H1 (cell line): Measurements from ENCODE around the gene NUP98. TPM values are rescaled to one million over a fixed set of nuclear protein-coding genes. Genes with fewer than 3 reads are reported as not detected.

ENCODE experiments used
- CTCF ChIA-PET: fragments of 300-600 bp; sonication (Branson Sonifier 250); formaldehyde crosslinking; loops from one replicate; lab custom pipeline; 2021; ENCODE audit not compliant: partially characterized antibody; lab: Charles Lee
- POLR2A ChIA-PET: fragments of 300-600 bp; sonication (Branson Sonifier 250); formaldehyde crosslinking; loops from one replicate; lab custom pipeline; 2021; ENCODE audit warnings: inconsistent platforms; ENCODE audit not compliant: partially characterized antibody; lab: Charles Lee
- DNase-seq, 2 experiments: peaks; one replicate each; pipeline versions ENCODE4 v3.0.0 to v3.0.0-alpha.2; 2010 to 2022; ENCODE audit warnings: low spot score in 2 of 2, low read depth in 1 of 2, mixed read lengths in 1 of 2
- FAIRE-seq: peaks from 2 replicates; lab custom pipeline; 2011; peaks lifted over from hg19 to GRCh38; lab: Jason Lieb, UNC
- H2AFZ ChIP-seq: 2 replicates; pipeline ENCODE4 v1.8.1; 2012; ENCODE audit warnings: low read length, inconsistent platforms
- H2AK5ac ChIP-seq: 2 replicates; pipeline ENCODE4 v1.6.1; 2013; ENCODE audit warnings: low read depth, low read length
- H2BK120ac ChIP-seq: replicated peaks from 2 replicates; pipeline ENCODE3; 2013; ENCODE audit warnings: low read depth, low read length, inconsistent platforms
- H2BK12ac ChIP-seq: 2 replicates; pipeline ENCODE4 v1.6.1; 2013; ENCODE audit warnings: low read depth, low read length
- H2BK15ac ChIP-seq: 2 replicates; pipeline ENCODE4 v1.6.1; 2013; ENCODE audit warnings: low read length
- H2BK20ac ChIP-seq: 2 replicates; pipeline ENCODE4 v1.6.1; 2013; ENCODE audit warnings: low read length
- H2BK5ac ChIP-seq: 2 replicates; pipeline ENCODE4 v1.6.1; 2013; ENCODE audit warnings: low read depth, low read length
- H3K14ac ChIP-seq: 2 replicates; pipeline ENCODE4 v1.6.1; 2013; ENCODE audit warnings: inconsistent platforms; ENCODE audit not compliant: insufficient read length
- H3K18ac ChIP-seq: 2 replicates; pipeline ENCODE4 v1.6.1; 2013; ENCODE audit warnings: low read length; ENCODE audit errors: extremely low read depth
- H3K23ac ChIP-seq: 2 replicates; pipeline ENCODE4 v1.6.1; 2013; ENCODE audit warnings: inconsistent platforms; ENCODE audit not compliant: insufficient read length
- H3K23me2 ChIP-seq: 2 replicates; pipeline ENCODE4 v1.6.1; 2013; ENCODE audit warnings: low read depth, low read length
- H3K27ac ChIP-seq: 2 replicates; pipeline ENCODE4 v1.6.1; 2011; ENCODE audit warnings: low read depth, low read length, inconsistent platforms
- H3K27me3 ChIP-seq, 4 experiments: replicated peaks in 1 of 4; 1 replicate in 1 of 4; 2 replicates in 3 of 4; pipeline versions ENCODE4 v1.6.1 to v1.8.1; 2011 to 2013; ENCODE audit warnings: low read length in 3 of 4, mild to moderate bottlenecking in 3 of 4, inconsistent platforms in 2 of 4, mixed read lengths in 2 of 4, moderate library complexity in 1 of 4; ENCODE audit not compliant: control insufficient read depth in 3 of 4, insufficient read depth in 3 of 4; ENCODE audit errors: extremely low read depth in 1 of 4
- H3K36me3 ChIP-seq, 4 experiments: 2 replicates each; pipeline versions ENCODE4 v1.6.1 to v1.8.1; 2011 to 2013; ENCODE audit warnings: mild to moderate bottlenecking in 4 of 4, low read length in 3 of 4, moderate library complexity in 2 of 4, control low read depth in 1 of 4, inconsistent platforms in 1 of 4; ENCODE audit not compliant: insufficient read depth in 4 of 4, control insufficient read depth in 2 of 4
- H3K4ac ChIP-seq: replicated peaks from 2 replicates; pipeline ENCODE3; 2013; ENCODE audit warnings: low read length, low read depth, mixed read lengths, inconsistent platforms; ENCODE audit not compliant: insufficient read length
- H3K4me1 ChIP-seq, 4 experiments: replicated peaks in 1 of 4; 1 replicate in 1 of 4; 2 replicates in 3 of 4; pipeline versions ENCODE4 v1.6.1 to v1.8.1; 2011 to 2013; ENCODE audit warnings: low read length in 3 of 4, inconsistent platforms in 2 of 4, mixed read lengths in 1 of 4; ENCODE audit not compliant: insufficient read depth in 4 of 4, control insufficient read depth in 3 of 4
- H3K4me2 ChIP-seq, 2 experiments: 2 replicates each; pipeline versions ENCODE4 v1.6.1 to v1.8.1; 2011 to 2013; ENCODE audit warnings: low read depth in 2 of 2, low read length in 2 of 2, control low read depth in 1 of 2, inconsistent platforms in 1 of 2, mild to moderate bottlenecking in 1 of 2; ENCODE audit not compliant: insufficient read depth in 1 of 2
- H3K4me3 ChIP-seq, 4 experiments: fragments of 200-600, 300-600 bp in 1 of 4; sonication (generic), shearing (Covaris generic), sonication (Bioruptor Twin) in 1 of 4; 2 replicates each; pipeline versions ENCODE4 v1.5.1 to v1.8.1; 2011 to 2016; ENCODE audit warnings: low read length in 4 of 4, low read depth in 3 of 4, control low read depth in 2 of 4, inconsistent platforms in 2 of 4, mild to moderate bottlenecking in 2 of 4, mixed read lengths in 1 of 4, moderate library complexity in 1 of 4; ENCODE audit not compliant: insufficient read depth in 2 of 4; ENCODE audit errors: extremely low read depth in 1 of 4
- H3K56ac ChIP-seq: replicated peaks from 2 replicates; pipeline ENCODE3; 2013; ENCODE audit warnings: low read depth, mild to moderate bottlenecking, mixed read lengths, low read length, inconsistent platforms; ENCODE audit not compliant: insufficient read length
- H3K79me1 ChIP-seq: 2 replicates; pipeline ENCODE4 v1.6.1; 2013; ENCODE audit warnings: low read depth, low read length, control low read depth
- H3K79me2 ChIP-seq, 2 experiments: 2 replicates each; pipeline versions ENCODE4 v1.6.1 to v1.8.1; 2012 to 2013; ENCODE audit warnings: low read length in 2 of 2, mild to moderate bottlenecking in 2 of 2, inconsistent platforms in 1 of 2; ENCODE audit not compliant: insufficient read depth in 2 of 2, control insufficient read depth in 1 of 2
- H3K9ac ChIP-seq, 4 experiments: replicated peaks in 1 of 4; 1 replicate in 1 of 4; 2 replicates in 3 of 4; pipeline versions ENCODE4 v1.6.1 to v1.8.1; 2011 to 2013; ENCODE audit warnings: low read depth in 3 of 4, low read length in 3 of 4, control low read depth in 2 of 4, mild to moderate bottlenecking in 2 of 4, moderate library complexity in 2 of 4, inconsistent platforms in 1 of 4; ENCODE audit errors: extremely low read depth in 1 of 4
- H3K9me3 ChIP-seq, 2 experiments: 2 replicates each; pipeline versions ENCODE4 v1.6.1 to v1.8.1; 2012 to 2013; ENCODE audit warnings: mild to moderate bottlenecking in 2 of 2, moderate library complexity in 2 of 2, control low read depth in 1 of 2, inconsistent platforms in 1 of 2, low read depth in 1 of 2, low read length in 1 of 2, mixed read lengths in 1 of 2; ENCODE audit not compliant: insufficient read depth in 2 of 2
- H4K20me1 ChIP-seq, 2 experiments: replicated peaks in 1 of 2; 2 replicates each; pipeline versions ENCODE3 to v1.8.1; 2011 to 2013; ENCODE audit warnings: inconsistent platforms in 2 of 2, low read length in 2 of 2, mild to moderate bottlenecking in 1 of 2; ENCODE audit not compliant: insufficient read depth in 2 of 2, control insufficient read depth in 1 of 2
- H4K5ac ChIP-seq: 2 replicates; pipeline ENCODE4 v1.6.1; 2013; ENCODE audit warnings: low read length, low read depth, mixed read lengths, inconsistent platforms; ENCODE audit not compliant: insufficient read length
- H4K8ac ChIP-seq: 2 replicates; pipeline ENCODE4 v1.8.0; 2013; ENCODE audit warnings: mild to moderate bottlenecking, moderate library complexity, low read length, inconsistent platforms; ENCODE audit not compliant: insufficient read depth; ENCODE audit errors: extremely low read depth
- H4K91ac ChIP-seq: replicated peaks from 2 replicates; pipeline ENCODE3; 2013; ENCODE audit warnings: low read length, mixed read lengths, inconsistent platforms; ENCODE audit not compliant: insufficient read length
- CBX5 ChIP-seq: fragments of 300-800, 300-1000 bp; sonication (generic); IDR thresholded peaks from 2 replicates; pipeline ENCODE4 v1.7.1; 2016; ENCODE audit warnings: antibody characterized with exemption, low read length, low read depth
- CBX8 ChIP-seq: fragments of 300-800, 300-1000 bp; sonication (generic); IDR thresholded peaks from 2 replicates; pipeline ENCODE4 v1.7.1; 2016; ENCODE audit warnings: low read depth, low read length, borderline replicate concordance
- FOSL1 ChIP-seq: IDR thresholded peaks from 2 replicates; pipeline ENCODE4 v1.6.1; 2011; ENCODE audit warnings: mild to moderate bottlenecking, low read depth, low read length, moderate library complexity; ENCODE audit not compliant: insufficient read depth
- GTF2F1 ChIP-seq: IDR thresholded peaks from 2 replicates; pipeline ENCODE4 v1.6.1; 2012; ENCODE audit warnings: low read depth, low read length, improper control_type of control experiment, borderline replicate concordance
- POLR2A ChIP-seq, 2 experiments: IDR thresholded peaks; 1 replicate in 1 of 2; 2 replicates in 1 of 2; pipeline ENCODE4 v1.6.1; 2011; ENCODE audit warnings: low read depth in 2 of 2, low read length in 2 of 2, mild to moderate bottlenecking in 2 of 2; ENCODE audit errors: control extremely low read depth in 1 of 2
- RAD21 ChIP-seq, 2 experiments: IDR thresholded peaks in 1 of 2; conservative IDR thresholded peaks in 1 of 2; 2 replicates each; pipeline ENCODE4 v1.6.1; 2011; ENCODE audit warnings: low read depth in 2 of 2, low read length in 2 of 2, improper control_type of control experiment in 1 of 2, inconsistent platforms in 1 of 2, mild to moderate bottlenecking in 1 of 2, moderate library complexity in 1 of 2
- RNF2 ChIP-seq: fragments of 200-900, 300-1000 bp; sonication (generic); IDR thresholded peaks from 2 replicates; pipeline ENCODE4 v1.7.1; 2016; ENCODE audit warnings: borderline replicate concordance, low read depth, mild to moderate bottlenecking, antibody characterized with exemption, low read length; ENCODE audit not compliant: poor library complexity, severe bottlenecking; ENCODE audit errors: missing control alignments
- SIRT6 ChIP-seq: IDR thresholded peaks from one replicate; pipeline ENCODE4 v1.7.1; 2012; ENCODE audit warnings: low read length, inconsistent platforms
- YY1 ChIP-seq: IDR thresholded peaks from 2 replicates; pipeline ENCODE4 v1.6.1; 2011; ENCODE audit warnings: low read depth, mild to moderate bottlenecking, low read length
- WGBS, 2 experiments: shearing (Covaris generic) in 1 of 2; methylation state at CpG; one replicate each; pipeline versions ENCODE4 v1.1.6 to v1.1.7; 2013 to 2015; ENCODE audit warnings: low lambda C conversion rate in 2 of 2, mixed read lengths in 2 of 2, inconsistent platforms in 1 of 2, low coverage in 1 of 2, missing lambda C conversion rate in 1 of 2; ENCODE audit not compliant: insufficient replicate concordance in 2 of 2, insufficient coverage in 1 of 2, insufficient read length in 1 of 2; ENCODE audit errors: extremely low coverage in 1 of 2, missing lambda C conversion rate in 1 of 2; 5-methylcytosine and 5-hydroxymethylcytosine counted together
- polyA plus RNA-seq, 7 experiments: library from polyadenylated mRNA; depleted of rRNA in 3 of 7; stranded (reverse) in 5 of 7; unstranded in 2 of 7; fragments of >200 nt in 5 of 7; fragments of 200-250 nt in 2 of 7; gene quantifications; 1 replicate in 5 of 7; 2 replicates in 1 of 7; 4 replicates in 1 of 7; pipeline versions ENCODE4 v1.2.1 to v1.2.3, GENCODE V29; 2011 to 2013; ENCODE audit warnings: missing spikeins in 2 of 7, mixed read lengths in 2 of 7
- total RNA-seq: library from RNA; stranded (reverse); fragmentation: NEBNext Ultra II Directional; extraction: Animal tissue kit (Norgen Biotek cat#: 25700); gene quantifications from 2 replicates; pipeline ENCODE4 v1.2.1, GENCODE V29; 2021
- TF ChIP-seq, protein P1 (sequence below): IDR thresholded peaks from 2 replicates; pipeline ENCODE4 v1.6.1; 2012; ENCODE audit warnings: inconsistent platforms
- TF ChIP-seq, protein P2 (sequence below): IDR thresholded peaks from 2 replicates; pipeline ENCODE4 v1.6.1; 2011; ENCODE audit warnings: low read length, improper control_type of control experiment

NUP98 gene
- total and polyA plus RNA-seq, 2 of the 8 experiments (the other 6 are each of a cell fraction or from before 2014, with no cell fraction given), result 98.6 to 261 TPM

DNA sequence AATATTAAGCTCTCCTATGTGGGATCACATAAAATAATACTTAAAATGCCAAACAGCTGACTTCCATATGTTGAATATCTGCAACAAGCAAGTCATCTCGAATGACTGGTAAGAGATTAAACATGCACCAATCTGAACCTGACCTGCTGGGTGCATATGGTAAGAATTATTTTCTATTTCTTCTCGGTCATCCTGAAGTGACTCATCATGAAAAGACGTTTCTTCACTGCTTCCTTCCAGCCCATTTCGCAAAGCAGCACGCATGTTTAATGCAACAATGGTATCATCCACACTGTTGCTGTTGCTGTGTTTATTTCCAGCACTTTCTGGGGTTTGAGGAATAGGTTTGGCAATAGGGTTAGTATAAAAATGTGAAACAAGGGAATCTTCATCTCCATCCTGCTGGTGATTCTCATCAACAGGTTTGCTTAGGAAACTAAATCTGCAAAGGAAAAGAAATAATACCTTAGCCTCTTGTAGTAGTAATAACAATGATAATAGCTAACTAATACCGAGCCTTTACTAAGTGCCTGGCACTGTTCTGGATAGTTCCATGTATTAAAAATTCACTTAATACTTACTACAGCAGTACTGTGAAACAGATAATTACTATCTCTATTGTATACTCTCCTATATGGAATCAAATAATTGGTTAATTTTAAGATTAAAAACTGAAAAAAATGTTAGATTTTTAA is 74.2 kb downstream of the NUP98 start:
- Histone ChIP-seq H4K91ac (no peak overlapping the region), H3K18ac (no peak overlapping the region), H3K4me1 (no peaks in the 10 kb centered on the region), H4K20me1 (peaks cover 0 to 2% of the 10 kb centered on the region in 2 experiments), H2BK12ac (no peak overlapping the region), H3K23me2 (no peaks in the 10 kb centered on the region; the same call in 1 of the 2 replicates), H3K9ac (no peak overlapping the region), H2BK120ac (no peak overlapping the region), H3K4me2 (no peak overlapping the region), H2BK5ac (no peak overlapping the region), H2AFZ (no peak overlapping the region), H3K79me2 (no peaks in the 10 kb centered on the region), H3K4ac (no peak overlapping the region), H3K14ac (no peak overlapping the region), H2AK5ac (no peak overlapping the region), H4K8ac (no peak overlapping the region), H3K23ac (no peak overlapping the region), H3K27ac (no peak overlapping the region), H3K9me3 (no peaks in the 10 kb centered on the region), H3K56ac (no peak overlapping the region), H3K27me3 (no peaks in the 10 kb centered on the region), H3K4me3 (no peak overlapping the region), H3K79me1 (no peaks in the 10 kb centered on the region), H4K5ac (no peak overlapping the region), H2BK20ac (no peak overlapping the region), H3K36me3 (peaks cover 15 to 97% (median 59%) of the 10 kb centered on the region in 4 experiments), H2BK15ac (no peak overlapping the region)
- ChIA-PET CTCF (no interaction called here), POLR2A (interaction anchor here (0.7 kb wide), 1 partner anchor 31 kb away, joined by 3 read pairs; no protein-coding TSS in a partner anchor)
- WGBS, 2 experiments, result 90% methylated on average over 6 of the region's 6 CpGs; no CpG with 5 or more reads in 1 of the 2 experiments
- no peak for FAIRE-seq
- no peak for DNase-seq
- TF ChIP-seq RNF2 (no peak), POLR2A (IDR thresholded peaks at IDR 0.05; ENCODE audit: control extremely low read depth in 1 of 2, low read depth in 2 of 2, low read length in 2 of 2) (no peak), SIRT6 (no peak), RAD21 (IDR thresholded peaks at IDR 0.05 in 1 of 2, conservative IDR thresholded peaks at IDR 0.05 in 1 of 2; ENCODE audit: low read depth in 2 of 2, low read length in 2 of 2) (no peak), FOSL1 (no peak), GTF2F1 (no peak), YY1 (no peak), CBX8 (no peak), CBX5 (no peak)
- TF ChIP-seq, protein P1, sequence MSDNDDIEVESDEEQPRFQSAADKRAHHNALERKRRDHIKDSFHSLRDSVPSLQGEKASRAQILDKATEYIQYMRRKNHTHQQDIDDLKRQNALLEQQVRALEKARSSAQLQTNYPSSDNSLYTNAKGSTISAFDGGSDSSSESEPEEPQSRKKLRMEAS, result no peak
- TF ChIP-seq, protein P2, sequence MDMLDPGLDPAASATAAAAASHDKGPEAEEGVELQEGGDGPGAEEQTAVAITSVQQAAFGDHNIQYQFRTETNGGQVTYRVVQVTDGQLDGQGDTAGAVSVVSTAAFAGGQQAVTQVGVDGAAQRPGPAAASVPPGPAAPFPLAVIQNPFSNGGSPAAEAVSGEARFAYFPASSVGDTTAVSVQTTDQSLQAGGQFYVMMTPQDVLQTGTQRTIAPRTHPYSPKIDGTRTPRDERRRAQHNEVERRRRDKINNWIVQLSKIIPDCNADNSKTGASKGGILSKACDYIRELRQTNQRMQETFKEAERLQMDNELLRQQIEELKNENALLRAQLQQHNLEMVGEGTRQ, result no peak
